Measurements from ENCODE around the gene CCNJL.

- TF ChIP-seq CTCF (IDR thresholded peaks at IDR 0.05; ENCODE audit: insufficient read depth, low read depth, low read length) = no peak
- no peak for TF ChIP-seq EZH2 (IDR thresholded peaks at IDR 0.05; ENCODE audit: insufficient read depth, low read length)
Observed at GRCh38 chr5:160266752-160267345, 45.5 kb downstream of the CCNJL start.
